ENCODE measurements around the gene CTPS2. TPM values are rescaled to one million over a fixed set of nuclear protein-coding genes. Genes with fewer than 3 reads are reported as not detected.
A peak's percentile ranks its signal among the peaks of the same experiment; 100 is the strongest.

Gene CTPS2
- total and polyA plus RNA-seq, 10 of the 15 experiments (the other 5 are each of a cell fraction or from before 2014, with no cell fraction given), result 5.9 to 17.8 (median 14.2) TPM

DNA sequence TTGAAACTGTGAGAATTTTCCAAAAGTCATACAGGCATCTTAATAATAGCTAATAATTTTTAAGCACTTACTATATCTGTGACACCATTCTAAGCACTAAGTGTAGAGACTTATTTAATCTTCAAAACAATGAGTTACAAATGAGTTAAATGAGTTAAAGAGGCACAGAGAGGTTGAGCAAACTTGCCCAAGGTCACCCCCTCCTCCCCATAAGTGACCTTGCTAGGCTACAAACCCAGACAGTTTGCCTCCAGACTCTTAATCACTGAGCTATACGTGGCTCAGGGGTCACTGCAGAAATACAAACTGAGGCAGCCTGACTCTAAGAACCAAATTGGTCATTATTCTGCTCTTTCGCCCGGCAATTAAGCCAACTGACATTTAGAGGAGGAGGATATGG lies 15.5 kb downstream of the CTPS2 start (continued):
- TF ChIP-seq, protein P1, sequence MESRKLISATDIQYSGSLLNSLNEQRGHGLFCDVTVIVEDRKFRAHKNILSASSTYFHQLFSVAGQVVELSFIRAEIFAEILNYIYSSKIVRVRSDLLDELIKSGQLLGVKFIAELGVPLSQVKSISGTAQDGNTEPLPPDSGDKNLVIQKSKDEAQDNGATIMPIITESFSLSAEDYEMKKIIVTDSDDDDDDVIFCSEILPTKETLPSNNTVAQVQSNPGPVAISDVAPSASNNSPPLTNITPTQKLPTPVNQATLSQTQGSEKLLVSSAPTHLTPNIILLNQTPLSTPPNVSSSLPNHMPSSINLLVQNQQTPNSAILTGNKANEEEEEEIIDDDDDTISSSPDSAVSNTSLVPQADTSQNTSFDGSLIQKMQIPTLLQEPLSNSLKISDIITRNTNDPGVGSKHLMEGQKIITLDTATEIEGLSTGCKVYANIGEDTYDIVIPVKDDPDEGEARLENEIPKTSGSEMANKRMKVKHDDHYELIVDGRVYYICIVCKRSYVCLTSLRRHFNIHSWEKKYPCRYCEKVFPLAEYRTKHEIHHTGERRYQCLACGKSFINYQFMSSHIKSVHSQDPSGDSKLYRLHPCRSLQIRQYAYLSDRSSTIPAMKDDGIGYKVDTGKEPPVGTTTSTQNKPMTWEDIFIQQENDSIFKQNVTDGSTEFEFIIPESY (IDR thresholded peaks at IDR 0.05), result no peak

DNA sequence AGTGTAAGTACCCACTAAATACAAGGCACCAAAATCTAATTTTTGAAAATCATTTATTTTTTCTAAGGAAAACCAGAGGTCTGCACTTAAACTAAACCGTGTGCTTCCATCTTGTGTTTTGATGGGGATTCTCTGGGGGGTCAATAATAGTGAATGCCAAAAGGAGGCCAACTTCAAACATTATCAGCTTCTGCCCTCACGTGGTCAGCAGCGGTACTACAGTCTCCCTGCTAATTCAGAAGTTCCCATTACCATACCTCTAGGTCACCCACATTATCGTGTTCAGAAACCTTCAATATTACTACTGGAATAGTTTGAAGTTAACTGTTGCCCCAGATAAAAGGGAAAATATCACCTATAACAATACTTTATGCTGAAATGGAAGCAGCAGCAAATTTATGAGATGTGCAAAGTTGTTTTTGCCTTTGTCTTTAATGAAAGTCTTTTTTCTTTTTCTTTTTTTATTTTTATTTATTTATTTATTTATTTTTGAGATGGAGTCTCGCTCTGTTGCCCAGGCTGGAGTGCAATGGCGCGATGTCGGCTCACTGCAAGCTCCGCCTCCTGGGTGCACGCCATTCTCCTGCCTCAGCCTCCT lies 17.3 kb downstream of the CTPS2 start:
- ChIA-PET RAD21 (ENCODE audit: unreplicated experiment) (no interaction called here), POLR2A (interaction anchor here (0.6 kb wide), 1 partner anchor 8 kb away, joined by 3 read pairs; no protein-coding TSS in a partner anchor), SMC1A (ENCODE audit: uncharacterized antibody, unreplicated experiment) (interaction anchor here (1.0 kb wide), 1 partner anchor 12 kb away, joined by 4 read pairs; no protein-coding TSS in a partner anchor), CTCF (interaction anchor here (0.5 to 3.2 kb wide), 8 partner anchors 8 to 408 kb away, joined by 3 to 19 read pairs (median 4); no protein-coding TSS in a partner anchor)
- H3K4me2 ChIP-seq (ENCODE audit: control insufficient read depth, insufficient read depth), result no peak overlapping the region
- no peaks in the 10 kb centered on the region for H3K27me3 ChIP-seq (replicated peaks in 1 of 2; ENCODE audit: control insufficient read depth in 2 of 2, insufficient read depth in 2 of 2, low read length in 1 of 2)
- H2AFZ ChIP-seq (ENCODE audit: control insufficient read depth, low read depth, low read length), result no peak overlapping the region
- H3K36me3 ChIP-seq (ENCODE audit: control insufficient read depth in 2 of 2, insufficient read depth in 2 of 2, low read length in 1 of 2), result no peaks in the 10 kb centered on the region
- in situ Hi-C loops (cut with MboI) (no loop called here), intact Hi-C loops (cut with micrococcal nuclease; ENCODE audit: unreplicated experiment) (loop anchor here (5.0 kb wide), 2 partner anchors 1013 to 1198 kb away; no protein-coding TSS in a partner anchor)
- FAIRE-seq (peak; percentile 84), ATAC-seq (peak; percentile 92), DNase-seq (ENCODE audit: low read depth, low spot score) (no peak)
- BruUV-seq (replicated peaks), result no TSS peak
- no peak overlapping the region for H3K4me3 ChIP-seq
- TF ChIP-seq, protein P2, sequence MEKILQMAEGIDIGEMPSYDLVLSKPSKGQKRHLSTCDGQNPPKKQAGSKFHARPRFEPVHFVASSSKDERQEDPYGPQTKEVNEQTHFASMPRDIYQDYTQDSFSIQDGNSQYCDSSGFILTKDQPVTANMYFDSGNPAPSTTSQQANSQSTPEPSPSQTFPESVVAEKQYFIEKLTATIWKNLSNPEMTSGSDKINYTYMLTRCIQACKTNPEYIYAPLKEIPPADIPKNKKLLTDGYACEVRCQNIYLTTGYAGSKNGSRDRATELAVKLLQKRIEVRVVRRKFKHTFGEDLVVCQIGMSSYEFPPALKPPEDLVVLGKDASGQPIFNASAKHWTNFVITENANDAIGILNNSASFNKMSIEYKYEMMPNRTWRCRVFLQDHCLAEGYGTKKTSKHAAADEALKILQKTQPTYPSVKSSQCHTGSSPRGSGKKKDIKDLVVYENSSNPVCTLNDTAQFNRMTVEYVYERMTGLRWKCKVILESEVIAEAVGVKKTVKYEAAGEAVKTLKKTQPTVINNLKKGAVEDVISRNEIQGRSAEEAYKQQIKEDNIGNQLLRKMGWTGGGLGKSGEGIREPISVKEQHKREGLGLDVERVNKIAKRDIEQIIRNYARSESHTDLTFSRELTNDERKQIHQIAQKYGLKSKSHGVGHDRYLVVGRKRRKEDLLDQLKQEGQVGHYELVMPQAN (conservative IDR thresholded peaks at IDR 0.05), result no peak
- no peak for TF ChIP-seq RBBP5 (conservative IDR thresholded peaks at IDR 0.05)
- peak; percentile 56; the same call in 1 of the 2 replicates for TF ChIP-seq SMC3 (IDR thresholded peaks at IDR 0.05; ENCODE audit: borderline replicate concordance, low read length)
- no peak for TF ChIP-seq NRF1 (conservative IDR thresholded peaks at IDR 0.05; ENCODE audit: low read depth, low read length)
- TF ChIP-seq, protein P3, sequence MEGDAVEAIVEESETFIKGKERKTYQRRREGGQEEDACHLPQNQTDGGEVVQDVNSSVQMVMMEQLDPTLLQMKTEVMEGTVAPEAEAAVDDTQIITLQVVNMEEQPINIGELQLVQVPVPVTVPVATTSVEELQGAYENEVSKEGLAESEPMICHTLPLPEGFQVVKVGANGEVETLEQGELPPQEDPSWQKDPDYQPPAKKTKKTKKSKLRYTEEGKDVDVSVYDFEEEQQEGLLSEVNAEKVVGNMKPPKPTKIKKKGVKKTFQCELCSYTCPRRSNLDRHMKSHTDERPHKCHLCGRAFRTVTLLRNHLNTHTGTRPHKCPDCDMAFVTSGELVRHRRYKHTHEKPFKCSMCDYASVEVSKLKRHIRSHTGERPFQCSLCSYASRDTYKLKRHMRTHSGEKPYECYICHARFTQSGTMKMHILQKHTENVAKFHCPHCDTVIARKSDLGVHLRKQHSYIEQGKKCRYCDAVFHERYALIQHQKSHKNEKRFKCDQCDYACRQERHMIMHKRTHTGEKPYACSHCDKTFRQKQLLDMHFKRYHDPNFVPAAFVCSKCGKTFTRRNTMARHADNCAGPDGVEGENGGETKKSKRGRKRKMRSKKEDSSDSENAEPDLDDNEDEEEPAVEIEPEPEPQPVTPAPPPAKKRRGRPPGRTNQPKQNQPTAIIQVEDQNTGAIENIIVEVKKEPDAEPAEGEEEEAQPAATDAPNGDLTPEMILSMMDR (IDR thresholded peaks at IDR 0.05 in 2 of 3, conservative IDR thresholded peaks at IDR 0.05 in 1 of 3; ENCODE audit: control insufficient read depth in 2 of 3, extremely low read depth in 1 of 3, insufficient read depth in 1 of 3, low read depth in 3 of 3, low read length in 3 of 3), result peak; percentile 85 to 92 (median 92)
- TF ChIP-seq RAD21 (IDR thresholded peaks at IDR 0.05; ENCODE audit: insufficient read depth, low read depth, low read length), result peak; percentile 74
- TF ChIP-seq, protein P4, sequence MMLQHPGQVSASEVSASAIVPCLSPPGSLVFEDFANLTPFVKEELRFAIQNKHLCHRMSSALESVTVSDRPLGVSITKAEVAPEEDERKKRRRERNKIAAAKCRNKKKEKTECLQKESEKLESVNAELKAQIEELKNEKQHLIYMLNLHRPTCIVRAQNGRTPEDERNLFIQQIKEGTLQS (IDR thresholded peaks at IDR 0.05; ENCODE audit: borderline replicate concordance, extremely low read depth, low read depth, low read length), result peak; percentile 15; the same call in 1 of the 2 replicates
- WGBS (ENCODE audit: insufficient coverage, insufficient replicate concordance, low lambda C conversion rate, missing lambda C conversion rate), result 38% methylated on average over 10 of the region's 10 CpGs
- H4K20me1 ChIP-seq (ENCODE audit: control insufficient read depth, insufficient read depth), result no peaks in the 10 kb centered on the region
- H3K9me3 ChIP-seq (replicated peaks; ENCODE audit: control insufficient read depth, insufficient read depth, low read length), result no peaks in the 10 kb centered on the region
- no peak overlapping the region for H3K9ac ChIP-seq (ENCODE audit: control insufficient read depth, insufficient read depth, low read length)
- H3K4me1 ChIP-seq (ENCODE audit: control insufficient read depth, insufficient read depth, low read length), result no peaks in the 10 kb centered on the region
- no peak overlapping the region for H3K27ac ChIP-seq (ENCODE audit: control insufficient read depth, insufficient read depth)
- no peaks in the 10 kb centered on the region for H3K79me2 ChIP-seq (ENCODE audit: control insufficient read depth, insufficient read depth, low read length)
